Transverse colon (tissue), 4 donors: Measurements from ENCODE around the gene AJUBA.

Experiments used
- CTCF ChIP-seq, 5 experiments: fragments of 200-600 bp in 3 of 5; fragments of 450-650 bp in 2 of 5; sonication (generic) in 3 of 5; IDR thresholded peaks; 1 replicate in 2 of 5; 2 replicates in 3 of 5; pipeline ENCODE4 v1.5.1; 2016 to 2017; ENCODE audit warnings: antibody characterized with exemption in 5 of 5, inconsistent platforms in 3 of 5, mild to moderate bottlenecking in 2 of 5, moderate library complexity in 1 of 5
- EP300 ChIP-seq: sonication (generic); formaldehyde crosslinking; IDR thresholded peaks from one replicate; pipeline ENCODE4 v1.6.1; 2017; ENCODE audit warnings: antibody characterized with exemption, low read depth
- POLR2A ChIP-seq: fragments of 450-650 bp; IDR thresholded peaks from one replicate; pipeline ENCODE4 v1.6.1; 2016; ENCODE audit warnings: antibody characterized with exemption, mild to moderate bottlenecking, moderate library complexity
- POLR2AphosphoS5 ChIP-seq, 3 donors: sonication (generic); formaldehyde crosslinking; IDR thresholded peaks; one replicate each; pipeline ENCODE4 v1.6.1; 2016; ENCODE audit warnings: antibody characterized with exemption in 3 of 3

DNA sequence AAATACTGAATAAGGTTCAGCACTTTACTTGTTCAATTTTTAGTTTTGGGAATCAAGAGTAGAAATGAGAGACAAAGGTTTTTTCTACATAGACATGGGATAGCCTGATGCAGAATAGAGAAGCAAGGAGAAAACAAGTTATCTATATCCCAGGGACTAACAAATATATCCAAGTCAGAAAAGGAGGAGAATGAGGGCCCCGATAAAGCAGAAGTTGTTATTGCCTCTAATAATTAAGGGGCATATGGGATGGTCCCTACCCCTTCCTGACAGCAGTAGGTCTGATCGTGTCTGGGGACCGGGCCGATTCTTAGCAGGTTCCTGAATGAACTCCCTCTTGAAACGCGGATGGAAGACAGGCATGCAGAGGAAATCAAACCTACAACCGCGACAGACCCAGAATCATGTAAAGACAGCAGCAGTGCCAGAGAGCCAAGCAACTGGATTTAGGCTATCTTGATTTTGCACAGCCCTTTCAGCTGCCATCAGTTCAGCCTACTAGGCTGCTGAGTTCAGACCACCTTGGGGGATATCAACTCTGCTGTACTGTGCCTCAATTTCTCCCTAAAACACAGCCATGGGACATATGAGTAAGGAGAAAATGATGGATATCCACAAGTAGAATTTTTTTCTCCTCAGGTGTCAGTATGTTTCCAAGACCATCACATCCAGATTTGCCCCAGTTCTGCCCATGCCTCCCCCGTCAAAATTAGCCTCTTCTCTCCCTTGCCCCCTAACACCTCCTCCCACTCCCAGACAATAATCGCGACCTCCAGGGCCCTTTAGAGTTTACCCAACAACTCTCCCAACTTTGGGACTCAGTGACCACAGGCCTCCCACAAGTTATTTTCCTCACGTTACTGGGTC is 53.9 kb downstream of the AJUBA start:
- no peak for TF ChIP-seq CTCF (IDR thresholded peaks at IDR 0.05)
- TF ChIP-seq POLR2A = no peak
- no peak for TF ChIP-seq EP300
- no peak for TF ChIP-seq POLR2AphosphoS5 (IDR thresholded peaks at IDR 0.05)
